Motor neuron (in vitro differentiated cells): ENCODE results near the gene FTO. TPM values are rescaled to one million over a fixed set of nuclear protein-coding genes. Genes with fewer than 3 reads are reported as not detected.

Experiments used
- ATAC-seq, 8 experiments: fragments of 200-7000 bp; cut with Tn5 transposase; replicated peaks in 6 of 8; 2 replicates each; pipeline ENCODE4 v1.8.0; 2021; ENCODE audit warnings: mild to moderate bottlenecking in 8 of 8, moderate library complexity in 8 of 8
- H3K27ac ChIP-seq, 2 donors: fragments of 250-450 bp; sonication (Bioruptor Pico); 2 replicates each; pipeline ENCODE4 v1.9.0; 2021; ENCODE audit warnings: antibody characterized with exemption in 2 of 2, mild to moderate bottlenecking in 2 of 2, moderate library complexity in 1 of 2
- H3K4me1 ChIP-seq, 2 donors: fragments of 250-450 bp; sonication (Bioruptor Pico); replicated peaks in 1 of 2; 2 replicates each; pipeline ENCODE4 v1.6.1; 2021; ENCODE audit warnings: antibody characterized with exemption in 2 of 2, mild to moderate bottlenecking in 2 of 2, moderate library complexity in 1 of 2
- H3K4me3 ChIP-seq, 5 donors: fragments of 250-450 bp; sonication (Bioruptor Pico); 2 replicates each; pipeline ENCODE4 v1.9.0; 2021; ENCODE audit warnings: antibody characterized with exemption in 5 of 5, mild to moderate bottlenecking in 5 of 5, moderate library complexity in 4 of 5
- WGBS, 10 experiments: fragments of 450-650 bp; shearing (Covaris generic); methylation state at CpG; one replicate each; pipeline ENCODE4 v1.0.0; 2022; 5-methylcytosine and 5-hydroxymethylcytosine counted together
- in situ Hi-C, 9 experiments: fragments of 400-800 bp; cut with MboI; loops; one replicate each; pipeline ENCODE4 v1.15.0; 2021; ENCODE audit warnings: low sequenced_read_pairs in 9 of 9, low pct_unique_long_range_greater_than_20kb in 2 of 9; ENCODE audit not compliant: unreplicated experiment in 9 of 9
- total RNA-seq, 8 experiments: library from RNA; unstranded; fragments of 300-600 nt; gene quantifications; 2 replicates each; pipeline versions ENCODE4 v1.2.3 to v1.2.4, GENCODE V29; 2022

FTO gene
- total RNA-seq, 8 experiments from 2014 or later = 73.8 to 143 (median 112) TPM

GRCh38 chr16:54199487-54200160 lies 495.7 kb downstream of the FTO start:
- Histone ChIP-seq H3K27ac (peak overlapping the region in 1 of 2 donors; percentile 55), H3K4me3 (no peak overlapping the region), H3K4me1 (peaks cover 14 to 24% of the 10 kb centered on the region in 2 donors)
- ATAC-seq = peak in 3 of 8 experiments; percentile 43 to 63 (median 58)
- 69 to 100% (median 84%) methylated on average over 1 to 9 of the region's 19 CpGs; no CpG with 5 or more reads in 2 of the 10 experiments for WGBS, 10 experiments
- in situ Hi-C loops = no loop called here

- in situ Hi-C loops = no loop called here
- 71 to 100% (median 100%) methylated on average over 1 to 3 of the region's 3 CpGs; no CpG with 5 or more reads in 3 of the 10 experiments for WGBS, 10 experiments
- peaks cover 14 to 24% of the 10 kb centered on the region in 2 donors for H3K4me1 ChIP-seq
- no peak overlapping the region for H3K27ac ChIP-seq
- H3K4me3 ChIP-seq = no peak overlapping the region
- no peak for ATAC-seq
These were observed 496.2 kb downstream of the FTO start for GRCh38 chr16:54200161-54200534.

GRCh38 chr16:54200720-54201119 lies 496.8 kb downstream of the FTO start:
- H3K27ac ChIP-seq = no peak overlapping the region
- ATAC-seq = peak in 1 of 8 experiments; percentile 51
- 40 to 83% (median 82%) methylated on average over 1 of the region's 1 CpG; no CpG with 5 or more reads in 6 of the 10 experiments for WGBS, 10 experiments
- peaks cover 19 to 26% of the 10 kb centered on the region in 2 donors for H3K4me1 ChIP-seq
- H3K4me3 ChIP-seq = no peak overlapping the region
- in situ Hi-C loops = no loop called here

- ATAC-seq = no peak
- Histone ChIP-seq H3K27ac (no peak overlapping the region), H3K4me1 (peaks cover 19 to 26% of the 10 kb centered on the region in 2 donors), H3K4me3 (no peak overlapping the region)
- 33 to 100% (median 91%) methylated on average over 1 to 4 of the region's 4 CpGs; no CpG with 5 or more reads in 2 of the 10 experiments for WGBS, 10 experiments
- in situ Hi-C loops = no loop called here
These were observed 497.2 kb downstream of the FTO start for GRCh38 chr16:54201200-54201599.

Other genes starting within 250 kb of the FTO start
- gene AKTIP, start 200.9 kb upstream of the FTO start, total RNA-seq = 10 to 100 TPM in 7 of 8 experiments, 1 to 10 TPM in 1; 4.4 to 57.0 (median 18.5) TPM
- 10 to 100 TPM in 7 of 8 experiments, 1 to 10 TPM in 1; 9.2 to 27.5 (median 18.4) TPM for gene RPGRIP1L, start 297 bp upstream of the FTO start, total RNA-seq